Measurements from ENCODE around the gene MZF1.

Gene MZF1

GRCh38 chr19:58569943-58570670 is 3.0 kb downstream of the MZF1 start:
- no peak for DNase-seq

GRCh38 chr19:58569191-58569942 is 3.8 kb downstream of the MZF1 start:
- no peak for DNase-seq

GRCh38 chr19:58568453-58569130 is 4.5 kb downstream of the MZF1 start:
- DNase-seq: no peak

- DNase-seq: no peak
Measured at GRCh38 chr19:58566989-58567388, 6.1 kb downstream of the MZF1 start.

- no peak for DNase-seq
Measured at GRCh38 chr19:58563823-58564222, 9.3 kb downstream of the MZF1 start.

GRCh38 chr19:58563034-58563573 is 10.0 kb downstream of the MZF1 start:
- no peak for DNase-seq

- DNase-seq: no peak
Measured at GRCh38 chr19:58562122-58563033, 10.8 kb downstream of the MZF1 start.

- DNase-seq: no peak
Measured at GRCh38 chr19:58561373-58562121, 11.6 kb downstream of the MZF1 start.

GRCh38 chr19:58560921-58561320 is 12.2 kb downstream of the MZF1 start:
- DNase-seq: no peak

- DNase-seq: no peak
Measured at GRCh38 chr19:58560007-58560887, 12.9 kb downstream of the MZF1 start.

GRCh38 chr19:58559275-58560006 is 13.7 kb downstream of the MZF1 start:
- DNase-seq: no peak

- DNase-seq: no peak
Measured at GRCh38 chr19:58558623-58559274, 14.4 kb downstream of the MZF1 start.

GRCh38 chr19:58558066-58558622 is 15.0 kb downstream of the MZF1 start, which contains the start of gene UBE2M:
Gene UBE2M, minus strand, starts transcription at chr19:58558611. Its CDS starts 230 bp downstream, at chr19:58558381.
- DNase-seq: no peak

- no peak for DNase-seq
Measured at GRCh38 chr19:58557221-58558065, 15.7 kb downstream of the MZF1 start.

GRCh38 chr19:58556622-58557220 is 16.4 kb downstream of the MZF1 start:
- no peak for DNase-seq

- no peak for DNase-seq
Measured at GRCh38 chr19:58555920-58556621, 17.1 kb downstream of the MZF1 start.

- DNase-seq: no peak
Measured at GRCh38 chr19:58555369-58555885, 17.7 kb downstream of the MZF1 start.
